Ecto neural progenitor cell (in vitro differentiated cells): Measurements from ENCODE around the gene RPL10A.

ENCODE experiments used
- DNase-seq: peaks from one replicate; pipeline ENCODE4 v3.0.0-alpha.2; 2018; ENCODE audit warnings: low spot score

The RPL10A gene

DNA sequence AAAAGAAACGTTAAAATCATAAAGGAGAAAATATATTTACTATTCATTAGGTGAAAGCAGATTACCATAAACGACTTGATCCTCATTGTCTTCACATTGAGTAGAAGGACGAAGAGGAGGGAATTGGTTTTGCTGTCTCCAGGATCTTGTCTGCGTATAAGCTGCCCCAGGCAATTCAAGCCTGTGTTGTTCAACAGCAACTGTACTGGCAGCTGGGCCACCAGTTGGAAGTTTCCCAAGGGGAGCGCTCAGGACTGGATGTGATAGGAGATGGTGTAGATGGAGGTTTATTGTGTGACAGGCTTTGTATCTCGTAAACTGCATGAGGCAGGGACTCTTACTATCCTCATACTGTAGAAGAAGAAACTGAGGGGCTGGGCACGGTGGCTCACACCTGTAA, 20.0 kb upstream of the RPL10A start:
- DNase-seq: no peak

DNA sequence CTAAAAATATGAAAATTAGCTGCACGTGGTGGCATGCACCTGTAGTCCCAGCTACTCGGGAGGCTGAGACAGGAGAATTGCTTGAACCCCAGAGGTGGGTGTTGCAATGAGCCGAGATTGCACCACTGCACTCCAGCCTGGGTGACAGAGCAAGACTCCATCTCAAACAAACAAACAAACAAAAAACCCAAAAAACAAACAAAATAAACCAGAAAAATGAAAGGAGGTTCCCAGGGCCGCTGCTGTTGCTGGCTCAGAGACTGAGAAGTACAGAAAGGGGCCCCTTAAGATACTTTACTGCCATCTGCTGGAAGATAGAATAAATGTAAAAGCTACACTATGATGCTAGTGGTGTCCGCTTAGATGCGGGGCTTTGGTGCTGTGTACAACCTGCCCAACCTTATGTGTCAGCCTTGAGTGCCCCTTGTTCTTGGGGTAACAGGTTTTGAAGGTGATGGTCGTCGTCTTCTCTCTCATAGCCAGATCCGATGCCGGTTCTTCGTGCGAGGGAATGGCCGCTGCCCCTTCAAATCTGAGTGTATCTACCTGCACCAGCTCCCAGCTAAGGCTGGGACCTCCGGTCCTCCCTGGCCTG, 18.8 kb upstream of the RPL10A start:
- no peak for DNase-seq

DNA sequence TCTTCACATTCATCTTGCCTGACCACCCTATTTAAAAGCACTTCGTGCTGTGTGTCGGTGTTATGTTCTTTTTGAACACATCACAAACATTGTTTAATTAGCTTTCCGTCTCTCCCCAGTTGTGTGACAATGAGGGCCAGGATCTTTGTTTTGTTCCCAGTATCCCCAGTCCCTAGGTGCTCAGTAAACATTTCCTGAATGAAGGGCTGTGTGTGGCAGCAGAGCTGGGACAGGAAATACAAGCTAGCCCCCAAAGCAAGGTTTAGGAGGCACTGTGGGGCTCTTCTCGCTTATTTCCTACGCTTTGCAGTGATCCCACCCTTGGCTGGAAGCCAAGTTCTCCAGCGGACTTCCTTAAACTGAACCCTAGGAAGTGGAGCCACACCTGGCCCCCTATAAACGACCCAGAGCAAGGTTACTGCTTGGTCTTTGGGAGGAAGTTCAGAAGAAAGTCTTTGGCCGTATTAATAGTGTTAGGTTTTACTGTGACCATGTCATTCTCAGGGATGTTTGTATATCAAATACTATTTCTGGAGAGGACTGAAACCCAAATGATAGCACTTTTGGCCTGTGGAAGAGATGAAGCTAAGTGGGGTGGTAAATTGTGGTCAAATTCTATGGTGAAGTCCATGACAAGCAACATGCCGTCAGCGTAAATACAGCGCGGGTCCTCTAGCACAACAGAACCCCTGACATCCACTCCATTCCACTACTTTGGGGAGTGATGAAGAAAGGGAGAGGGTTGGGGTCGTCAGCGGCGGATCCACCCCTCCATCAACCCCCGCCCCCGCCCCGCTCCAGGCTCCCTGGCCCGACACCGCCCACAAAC, 16.6 kb upstream of the RPL10A start:
- no peak for DNase-seq

DNA sequence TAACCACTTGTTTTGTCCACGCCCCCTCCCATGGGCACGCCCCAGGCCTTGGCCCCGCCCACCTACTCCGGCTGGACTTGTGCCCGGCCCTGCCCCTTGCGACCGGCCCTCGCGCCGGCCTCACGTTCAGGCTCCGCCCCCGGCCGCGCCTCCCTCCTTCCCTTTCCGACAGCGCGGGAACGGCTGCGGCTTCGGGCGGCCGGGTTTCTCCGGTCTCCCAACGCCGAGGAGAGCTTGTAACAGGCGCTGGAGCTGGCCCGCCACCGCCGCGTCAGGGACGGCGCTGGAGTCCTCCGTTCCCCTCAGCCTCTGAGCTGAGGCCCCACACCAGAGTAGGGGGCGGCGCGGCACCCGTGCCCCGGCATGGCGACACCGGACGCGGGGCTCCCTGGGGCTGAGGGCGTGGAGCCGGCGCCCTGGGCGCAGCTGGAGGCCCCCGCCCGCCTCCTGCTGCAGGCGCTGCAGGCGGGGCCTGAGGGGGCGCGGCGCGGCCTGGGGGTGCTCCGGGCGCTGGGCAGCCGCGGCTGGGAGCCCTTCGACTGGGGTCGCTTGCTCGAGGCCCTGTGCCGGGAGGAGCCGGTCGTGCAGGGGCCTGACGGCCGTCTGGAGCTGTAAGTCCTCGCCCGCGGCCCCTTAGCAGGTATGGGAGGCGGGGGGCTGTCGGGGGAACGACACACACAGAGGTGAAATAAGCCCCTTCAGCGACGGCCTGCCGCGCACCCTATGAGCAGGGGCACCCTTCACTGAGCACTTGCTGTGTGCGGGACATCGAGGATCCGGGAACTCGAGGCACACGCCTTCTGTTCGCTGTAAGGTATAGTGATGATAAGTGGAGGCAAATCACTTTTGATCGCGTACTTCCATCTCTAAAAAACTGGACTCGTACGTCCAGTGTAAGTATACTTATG, 15.8 kb upstream of the RPL10A start, which contains the start of gene FANCE:
Gene FANCE (plus strand): TSS at position 156 of the 908 bp plus-strand sequence. CDS start 208 bp downstream, at position 364.
- DNase-seq: peak; percentile 99

DNA sequence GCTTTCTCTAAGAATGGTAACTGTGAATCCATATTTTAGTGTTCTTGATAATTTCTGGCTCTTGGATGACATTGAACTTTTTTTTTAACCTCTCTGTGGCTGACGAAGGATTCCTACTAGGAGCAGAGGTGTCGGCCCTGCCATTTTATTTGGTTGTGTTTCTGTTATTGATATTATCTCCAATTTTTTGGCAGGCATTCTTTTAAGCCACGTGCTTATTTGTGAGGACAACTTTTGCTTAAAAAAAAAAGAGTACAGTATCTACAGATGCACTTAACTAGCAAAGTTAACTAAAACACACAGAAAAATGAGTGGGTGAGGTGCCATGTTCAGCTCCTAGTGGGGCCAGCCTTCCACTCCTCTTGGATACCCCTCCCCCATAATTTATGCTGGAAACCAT, 15.0 kb upstream of the RPL10A start:
- no peak for DNase-seq

DNA sequence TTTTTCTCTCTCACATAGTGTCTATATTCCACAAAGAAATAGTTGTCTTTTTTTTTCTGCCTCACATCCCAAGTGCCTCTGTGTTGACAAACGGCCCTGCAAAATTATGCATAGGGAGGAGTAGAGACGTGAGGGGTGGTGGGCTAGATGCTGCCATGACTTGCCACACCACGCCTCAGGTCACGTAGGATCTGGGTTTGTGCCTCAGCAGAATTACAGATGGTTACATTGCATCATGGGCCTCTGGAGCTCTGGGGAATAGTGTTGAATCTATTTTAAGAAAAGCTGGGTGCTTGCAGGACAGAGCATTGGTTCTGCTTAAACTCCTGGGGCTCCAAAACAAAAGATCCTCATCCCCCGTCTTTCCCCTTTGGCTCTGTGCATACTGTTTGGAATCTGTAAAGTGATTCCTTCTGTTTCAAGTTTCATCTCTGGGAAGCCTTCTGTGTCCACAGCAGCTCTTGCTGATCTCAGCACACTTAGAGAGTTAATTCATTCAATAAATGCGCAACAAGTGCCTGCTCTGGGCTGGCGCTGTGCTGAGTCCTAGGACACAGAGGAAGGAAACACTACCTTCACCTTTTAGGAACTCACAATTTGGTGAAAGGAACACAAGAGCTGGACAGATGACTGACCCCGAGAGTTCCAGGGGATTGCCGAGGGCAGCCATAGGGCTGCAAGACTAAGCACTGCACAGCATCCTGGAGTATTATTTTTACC, 13.7 kb upstream of the RPL10A start:
- no peak for DNase-seq

DNA sequence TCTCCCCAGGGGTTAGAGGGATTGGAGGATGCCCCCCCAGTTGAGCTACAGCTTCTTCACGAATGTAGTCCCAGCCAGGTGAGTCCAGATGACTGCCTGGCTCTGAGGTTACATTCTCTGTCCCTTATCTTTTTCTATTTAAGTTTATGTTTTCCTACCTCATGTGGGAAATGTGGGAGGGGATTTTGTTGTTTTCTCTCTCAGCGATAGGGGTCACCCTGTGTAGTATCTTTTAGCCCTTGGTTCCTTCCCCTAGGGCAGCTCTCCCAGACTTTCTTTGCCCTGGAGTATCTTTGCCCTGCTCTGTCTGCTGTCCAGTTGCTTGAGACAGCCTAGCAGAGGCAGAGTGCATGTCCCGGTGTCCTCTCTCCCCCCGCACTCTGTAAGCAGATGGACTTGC, 10.3 kb upstream of the RPL10A start:
- DNase-seq: no peak

DNA sequence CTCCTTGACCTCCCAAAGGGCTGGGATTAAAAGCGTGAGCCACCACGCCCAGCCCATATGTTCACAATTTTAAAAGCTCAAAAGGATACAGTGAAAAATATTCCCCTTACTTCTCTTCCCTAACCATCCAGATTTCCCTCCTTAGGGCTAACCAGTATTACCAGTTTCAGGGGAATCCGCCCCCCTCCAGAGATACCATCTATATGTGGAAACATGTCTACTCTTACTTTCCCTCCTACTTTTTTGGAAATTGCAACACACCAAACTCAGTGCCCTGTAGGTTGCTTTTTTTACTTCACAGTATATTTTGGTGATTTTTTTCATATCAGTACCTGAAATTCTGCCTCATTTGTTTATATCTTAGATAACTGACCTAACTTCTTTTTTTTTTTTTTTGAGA, 6.9 kb upstream of the RPL10A start:
- no peak for DNase-seq

DNA sequence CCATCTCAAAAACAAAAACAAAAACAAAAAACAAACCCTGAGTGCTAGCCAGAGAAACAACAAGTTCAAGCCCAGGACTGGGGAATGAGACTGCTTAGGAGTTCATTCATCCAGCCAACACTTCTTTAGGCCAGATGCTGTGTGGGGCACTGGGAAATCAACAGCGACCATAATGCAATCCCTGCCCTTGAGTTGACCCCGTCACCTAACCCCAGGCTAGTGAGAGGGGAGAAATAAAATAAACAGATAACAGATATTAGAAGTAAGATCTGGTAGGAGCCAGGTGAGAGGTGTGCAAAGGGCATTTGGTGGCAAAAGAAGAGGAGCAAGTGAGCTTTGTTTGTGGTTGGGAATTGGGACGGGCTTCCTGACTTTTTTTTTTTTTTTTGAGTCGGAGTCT, 4.9 kb upstream of the RPL10A start:
- DNase-seq: no peak

DNA sequence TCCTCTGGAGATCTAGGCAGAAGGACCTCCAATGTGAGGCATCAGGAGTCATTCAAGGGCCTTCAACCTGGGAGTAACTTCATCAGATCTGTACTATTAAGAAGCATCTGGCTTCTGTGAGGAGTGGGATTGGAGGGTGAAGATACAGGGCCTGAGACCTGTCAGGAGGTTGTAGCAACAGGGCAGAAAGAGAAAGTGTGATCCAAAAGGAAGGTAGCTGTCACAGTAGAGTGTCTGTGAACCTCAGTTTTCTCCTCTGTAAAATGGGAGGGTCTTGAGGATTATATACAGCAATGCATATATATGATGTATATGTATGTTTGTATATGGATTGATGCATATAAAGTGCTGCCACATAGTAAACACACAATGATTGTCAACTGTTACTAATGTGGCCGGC, 2.6 kb upstream of the RPL10A start:
- DNase-seq: no peak

DNA sequence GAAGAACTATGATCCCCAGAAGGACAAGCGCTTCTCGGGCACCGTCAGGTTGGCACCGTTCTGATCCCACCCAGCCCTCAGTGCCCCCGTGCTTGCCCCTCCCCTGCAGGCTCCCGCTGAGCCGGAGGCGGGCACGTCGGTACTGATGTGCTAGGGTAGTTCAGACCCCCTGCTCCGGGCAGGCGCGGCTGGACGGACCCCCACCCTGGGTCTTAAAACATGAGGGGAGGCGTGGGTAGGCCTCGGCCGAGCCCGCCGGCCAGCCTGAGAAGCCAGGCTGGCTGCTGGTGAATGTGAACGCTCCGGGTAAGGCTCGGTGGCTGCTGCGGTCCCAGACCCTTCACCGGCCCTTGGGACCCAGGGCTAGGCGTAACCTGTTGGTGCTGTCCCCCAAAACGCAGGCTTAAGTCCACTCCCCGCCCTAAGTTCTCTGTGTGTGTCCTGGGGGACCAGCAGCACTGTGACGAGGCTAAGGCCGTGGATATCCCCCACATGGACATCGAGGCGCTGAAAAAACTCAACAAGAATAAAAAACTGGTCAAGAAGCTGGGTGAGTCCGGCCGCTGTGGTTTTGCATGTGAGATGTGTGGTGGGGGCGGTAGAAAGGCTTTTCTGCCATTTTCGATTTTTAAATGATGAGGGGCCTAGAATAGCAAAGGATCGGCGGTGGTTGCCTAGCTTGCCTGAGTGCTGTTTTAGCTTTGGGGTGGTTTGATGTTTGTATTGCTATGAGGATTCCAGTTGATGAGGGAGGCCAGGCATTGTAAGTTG, 964 bp downstream of the RPL10A start:
- DNase-seq: no peak

DNA sequence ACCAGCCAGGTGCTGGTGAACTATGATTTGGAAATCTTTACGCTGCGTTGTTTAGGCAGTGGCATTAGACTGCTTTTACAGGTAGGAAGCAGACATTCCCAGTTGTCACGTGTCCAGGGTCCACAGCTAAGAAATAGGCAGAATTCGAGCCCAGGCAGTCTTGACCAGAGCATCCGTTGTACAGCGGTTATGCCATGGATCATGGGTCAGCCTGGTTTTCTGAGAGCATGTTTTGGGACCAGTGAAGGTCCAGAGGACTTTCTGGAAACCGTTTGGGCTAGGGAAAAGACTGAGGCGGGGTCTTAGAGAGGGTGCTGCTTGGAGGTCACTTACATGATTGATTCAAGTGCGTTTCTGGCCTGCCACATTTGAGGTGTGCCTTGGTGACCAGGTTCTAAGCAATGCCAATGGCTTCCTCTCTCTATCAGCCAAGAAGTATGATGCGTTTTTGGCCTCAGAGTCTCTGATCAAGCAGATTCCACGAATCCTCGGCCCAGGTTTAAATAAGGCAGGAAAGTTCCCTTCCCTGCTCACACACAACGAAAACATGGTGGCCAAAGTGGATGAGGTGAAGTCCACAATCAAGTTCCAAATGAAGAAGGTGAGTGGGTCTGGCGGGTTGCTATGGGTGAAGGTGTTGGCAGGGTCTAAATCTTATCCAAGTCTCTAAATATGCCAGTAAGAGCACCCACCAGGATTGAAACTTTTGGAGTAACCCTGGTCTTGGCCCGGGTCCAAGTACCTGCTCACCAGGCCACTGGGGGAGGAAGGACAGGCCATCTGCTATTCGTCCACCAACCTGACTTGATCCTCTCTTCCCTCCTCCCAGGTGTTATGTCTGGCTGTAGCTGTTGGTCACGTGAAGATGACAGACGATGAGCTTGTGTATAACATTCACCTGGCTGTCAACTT, 1.8 kb downstream of the RPL10A start:
- DNase-seq: no peak

DNA sequence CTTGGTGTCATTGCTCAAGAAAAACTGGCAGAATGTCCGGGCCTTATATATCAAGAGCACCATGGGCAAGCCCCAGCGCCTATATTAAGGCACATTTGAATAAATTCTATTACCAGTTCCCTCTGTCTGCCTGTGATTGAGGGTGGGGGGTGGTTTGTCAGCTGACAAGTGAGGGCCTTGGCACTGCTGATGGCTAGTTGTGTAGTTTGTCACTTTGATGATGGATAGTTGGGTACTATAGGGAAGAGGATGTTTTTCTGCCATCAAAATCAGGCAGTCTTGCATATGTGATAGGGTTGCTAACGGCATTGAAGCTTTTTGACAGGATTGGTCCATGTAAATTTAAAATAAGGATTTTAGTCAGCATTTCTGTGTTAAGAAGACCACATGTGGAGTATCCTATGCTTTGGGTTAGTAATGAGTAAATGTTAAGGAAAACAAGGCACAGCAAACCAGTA, 2.5 kb downstream of the RPL10A start:
- DNase-seq: no peak

DNA sequence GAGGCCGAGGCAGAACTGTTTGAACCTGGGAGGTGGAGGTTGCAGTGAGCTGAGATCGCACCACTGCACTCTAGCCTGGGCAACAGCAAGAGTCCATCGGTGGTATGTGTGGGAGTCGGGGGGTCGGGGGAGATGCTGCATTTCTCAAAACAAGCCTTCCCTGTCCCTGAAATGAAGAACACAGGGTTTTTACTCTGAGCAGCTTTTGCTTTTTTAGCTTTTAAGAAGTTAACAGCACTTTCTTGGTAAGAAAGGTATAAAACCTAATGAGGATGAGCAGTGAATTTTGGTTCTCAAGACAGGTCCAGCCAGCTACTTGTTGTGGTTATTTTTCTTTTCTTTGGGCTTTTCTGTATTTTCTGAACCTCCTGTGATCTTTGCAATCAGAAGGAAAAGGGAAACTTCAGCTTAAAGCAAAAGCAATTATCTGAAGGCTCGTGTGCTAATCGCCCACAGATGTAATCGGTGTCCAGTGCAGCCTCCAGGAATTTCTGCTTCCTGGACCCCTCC, 3.7 kb downstream of the RPL10A start:
- no peak for DNase-seq

DNA sequence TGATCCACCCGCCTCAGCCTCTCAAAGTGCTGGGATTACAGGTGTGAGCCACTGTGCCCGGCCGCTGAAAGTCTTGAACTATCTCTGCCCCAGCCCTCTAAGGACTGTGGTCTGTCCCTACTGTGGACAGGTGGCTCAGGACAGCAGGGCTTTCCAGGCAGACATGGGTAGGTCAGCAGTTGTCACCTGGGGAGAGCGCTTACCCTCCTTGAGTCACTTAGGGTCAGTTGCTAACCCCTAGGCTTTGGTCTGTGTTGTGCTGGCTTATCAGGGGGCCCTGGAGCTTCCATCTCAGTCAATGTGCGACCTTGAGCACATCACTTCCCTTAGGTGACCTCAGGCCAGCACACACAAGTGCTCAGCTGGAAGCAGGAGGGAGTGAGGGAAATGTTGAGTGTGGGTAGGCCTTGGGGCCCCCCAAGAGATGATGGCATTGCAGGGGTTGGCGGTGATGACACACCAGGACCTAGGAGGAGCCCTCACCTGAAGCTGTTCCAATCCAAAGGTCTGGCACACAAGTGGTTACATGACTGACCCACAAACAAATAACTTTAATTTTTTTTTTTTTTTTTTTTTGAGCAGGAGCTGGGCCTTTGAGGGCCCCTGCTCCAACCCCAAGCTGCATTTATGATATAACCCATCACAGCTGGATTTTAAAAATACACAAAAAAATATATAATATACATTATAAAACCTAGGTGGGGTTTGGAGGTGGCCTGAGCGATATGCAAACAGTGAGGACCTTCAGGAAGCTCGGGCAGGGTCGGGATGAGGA, 5.1 kb downstream of the RPL10A start:
- no peak for DNase-seq

DNA sequence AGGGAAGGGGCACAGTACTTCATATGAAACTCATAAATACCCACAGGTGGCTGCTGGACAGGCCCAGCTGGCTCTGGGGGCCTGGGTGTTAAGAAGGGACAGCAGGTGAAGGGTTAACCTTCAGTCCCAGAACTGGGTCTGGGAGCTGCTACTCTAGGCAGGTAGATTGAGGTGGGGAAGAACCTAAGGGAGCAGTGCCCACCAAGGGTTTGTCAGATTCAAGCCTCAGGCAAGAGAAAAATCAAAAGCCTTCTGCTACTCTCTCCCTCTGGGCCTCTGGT, 5.6 kb downstream of the RPL10A start:
- no peak for DNase-seq

DNA sequence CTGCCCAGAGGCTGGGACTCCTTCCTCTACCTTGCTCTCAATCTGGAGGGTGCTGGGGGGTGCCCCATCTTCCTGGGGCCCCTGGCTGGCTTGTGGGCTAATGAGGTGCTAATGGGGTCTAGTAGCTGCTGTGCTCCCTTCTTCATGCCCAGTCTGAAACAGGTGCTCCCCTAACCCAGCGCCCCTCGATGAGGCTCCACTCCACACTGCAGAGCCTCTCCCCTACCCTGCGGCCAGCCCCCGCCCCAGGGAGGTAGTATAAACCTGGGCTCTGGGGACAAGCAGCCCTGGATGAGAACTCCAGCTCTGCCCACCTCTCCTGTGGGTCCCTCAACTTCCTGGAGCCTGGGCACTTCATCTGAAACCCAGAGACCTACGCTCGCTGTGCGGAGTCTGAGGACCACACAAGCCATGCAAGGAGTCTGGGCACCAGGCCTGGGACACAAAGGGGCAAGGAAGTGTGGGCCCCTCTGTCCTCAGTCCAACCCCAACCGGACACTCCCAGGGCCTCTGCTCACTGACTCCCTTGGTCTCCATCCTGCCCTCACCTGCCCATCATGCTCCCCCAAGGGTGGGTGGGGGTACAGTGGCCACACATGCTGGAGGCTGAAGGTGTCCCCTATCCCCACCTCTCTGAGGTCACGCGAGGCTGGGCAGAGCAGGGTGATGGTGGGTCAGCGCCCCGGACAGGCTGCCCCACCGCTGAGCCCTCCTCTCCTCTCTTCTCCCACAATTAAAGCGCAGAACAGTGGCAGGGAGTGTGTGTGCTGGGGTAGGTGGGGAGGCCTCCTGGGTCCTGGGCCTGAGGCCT, 6.1 kb downstream of the RPL10A start:
- DNase-seq: no peak

DNA sequence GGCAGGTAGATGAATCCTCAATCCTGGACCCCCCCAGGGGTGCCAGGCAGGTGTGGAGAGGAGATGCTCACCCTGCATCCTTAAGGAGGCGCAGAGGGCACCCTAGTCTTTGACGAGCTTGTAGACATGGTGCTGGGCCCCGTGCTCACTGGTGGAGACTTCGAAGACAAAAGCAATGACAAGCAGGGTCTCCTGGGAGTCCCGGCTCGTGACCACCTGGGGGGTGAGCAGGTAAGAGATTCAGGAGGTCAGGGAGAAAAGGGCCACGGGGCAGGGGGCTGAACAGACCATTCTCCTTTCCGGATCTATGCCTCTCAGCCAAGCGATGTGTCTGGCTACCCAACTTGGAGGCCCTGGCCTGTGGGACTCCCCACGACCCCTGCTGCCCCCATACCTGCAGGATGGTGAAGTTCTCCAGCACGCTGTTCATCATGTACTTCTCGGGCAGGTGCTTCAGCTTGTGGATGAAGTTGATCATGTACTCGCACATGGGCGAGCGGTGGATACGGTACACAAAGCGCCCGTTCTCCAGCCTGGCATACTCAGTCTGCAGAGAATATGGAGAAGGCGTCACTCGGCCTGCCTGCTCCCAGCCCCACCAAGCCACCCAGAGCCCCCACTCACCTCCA, 6.9 kb downstream of the RPL10A start:
- no peak for DNase-seq
